Activated naive CD8-positive, alpha-beta T cell treated with anti-CD3 and anti-CD28 coated beads, Interleukin-2, amount 10 ng/mL, durations not matched to agents 7 days and 5 days (primary cell): ENCODE results near the gene FAM162B. TPM values are rescaled to one million over a fixed set of nuclear protein-coding genes. Genes with fewer than 3 reads are reported as not detected.

Experiments
- ATAC-seq: fragments of 150-1000 bp; cut with Tn5 transposase; one replicate; pipeline ENCODE4 v1.10.0; 2021; ENCODE audit warnings: low read depth, moderate library complexity
- POLR2A ChIA-PET: fragments of 350-600 bp; sonication (Branson Sonifier 250); formaldehyde crosslinking; loops from one replicate; lab custom pipeline; 2021; ENCODE audit warnings: antibody characterized with exemption; lab: Charles Lee
- DNase-seq: peaks from one replicate; pipeline ENCODE4 v3.0.0; 2021
- H3K27ac Mint-ChIP-seq: one replicate; pipeline ENCODE4 v1.8.0; 2022; ENCODE audit warnings: mild to moderate bottlenecking, mixed read lengths
- H3K27me3 Mint-ChIP-seq: one replicate; pipeline ENCODE4 v1.8.0; 2022; ENCODE audit warnings: mild to moderate bottlenecking, moderate library complexity, mixed read lengths
- H3K36me3 Mint-ChIP-seq: one replicate; pipeline ENCODE4 v1.8.0; 2021; ENCODE audit warnings: mild to moderate bottlenecking, mixed read lengths
- H3K4me1 Mint-ChIP-seq: one replicate; pipeline ENCODE4 v1.8.0; 2021; ENCODE audit warnings: mixed read lengths
- H3K4me3 Mint-ChIP-seq: one replicate; pipeline ENCODE4 v1.8.0; 2022; ENCODE audit warnings: mild to moderate bottlenecking, moderate library complexity, mixed read lengths
- H3K9me3 Mint-ChIP-seq: one replicate; pipeline ENCODE4 v1.8.0; 2021; ENCODE audit warnings: mixed read lengths
- total RNA-seq, 2 experiments: library from RNA; stranded (reverse); gene quantifications; one replicate each; pipeline ENCODE4 v1.2.3, GENCODE V29; 2021

The FAM162B gene
- not detected for total RNA-seq

DNA sequence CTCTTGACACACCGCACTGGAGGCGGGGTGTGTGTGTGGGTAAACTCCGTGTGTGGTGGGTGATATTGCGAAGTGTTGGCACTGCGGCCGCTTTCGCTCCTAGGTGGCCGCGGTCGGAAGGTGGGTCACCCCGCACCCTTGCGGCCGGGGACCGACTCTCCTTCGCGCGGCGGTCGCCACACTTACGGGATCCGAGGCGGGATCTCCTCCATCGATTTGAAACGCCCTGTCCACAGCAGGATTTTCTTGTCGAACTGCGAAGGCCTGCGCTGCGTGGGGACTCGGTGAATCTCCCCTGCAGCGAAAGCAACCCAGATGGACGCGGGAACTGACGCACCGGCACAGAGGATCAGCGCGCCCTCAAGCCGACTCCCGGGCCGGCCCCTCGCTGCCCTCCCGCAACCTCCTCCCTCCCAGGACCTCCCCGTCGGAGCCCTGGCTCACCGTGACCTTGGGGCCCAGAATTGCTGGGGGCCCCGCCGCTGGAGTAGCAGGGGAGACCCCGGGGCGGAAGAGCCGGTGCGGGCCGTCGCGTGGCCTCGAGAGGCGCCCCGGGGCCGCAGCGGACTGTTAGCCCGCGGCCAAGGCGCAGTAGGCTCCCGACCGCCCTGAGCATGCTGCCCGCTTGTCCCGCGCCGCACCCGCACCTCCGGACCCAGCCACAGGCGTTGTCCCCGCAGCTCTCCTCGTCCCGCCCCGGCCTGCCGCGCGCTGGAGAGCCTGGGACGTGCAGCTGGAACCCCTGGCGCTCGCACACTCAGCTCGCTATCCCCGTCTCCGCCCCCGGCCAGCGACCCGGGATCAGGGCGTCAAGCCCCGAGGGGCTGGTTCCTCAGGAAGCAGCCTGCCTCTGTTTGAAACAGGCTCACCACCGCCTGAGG lies at the start of gene FAM162B:
FAM162B (minus strand) TSS at position 759 of the 881 bp plus-strand sequence; CDS start at position 616, 143 bp downstream.
- POLR2A ChIA-PET: no interaction called here
- H3K36me3 Mint-ChIP-seq: no peaks in the 10 kb centered on the region
- DNase-seq (peak; percentile 36), ATAC-seq (peak; percentile 66)
- no peak within 1 kb of the TSS for H3K27ac Mint-ChIP-seq
- no peaks in the 10 kb centered on the region for H3K9me3 Mint-ChIP-seq
- H3K4me1 Mint-ChIP-seq: peaks cover 4% of the 10 kb centered on the region
- H3K27me3 Mint-ChIP-seq: peaks cover 64% of the 10 kb centered on the region
- peak within 1 kb of the TSS; percentile 80 for H3K4me3 Mint-ChIP-seq

DNA sequence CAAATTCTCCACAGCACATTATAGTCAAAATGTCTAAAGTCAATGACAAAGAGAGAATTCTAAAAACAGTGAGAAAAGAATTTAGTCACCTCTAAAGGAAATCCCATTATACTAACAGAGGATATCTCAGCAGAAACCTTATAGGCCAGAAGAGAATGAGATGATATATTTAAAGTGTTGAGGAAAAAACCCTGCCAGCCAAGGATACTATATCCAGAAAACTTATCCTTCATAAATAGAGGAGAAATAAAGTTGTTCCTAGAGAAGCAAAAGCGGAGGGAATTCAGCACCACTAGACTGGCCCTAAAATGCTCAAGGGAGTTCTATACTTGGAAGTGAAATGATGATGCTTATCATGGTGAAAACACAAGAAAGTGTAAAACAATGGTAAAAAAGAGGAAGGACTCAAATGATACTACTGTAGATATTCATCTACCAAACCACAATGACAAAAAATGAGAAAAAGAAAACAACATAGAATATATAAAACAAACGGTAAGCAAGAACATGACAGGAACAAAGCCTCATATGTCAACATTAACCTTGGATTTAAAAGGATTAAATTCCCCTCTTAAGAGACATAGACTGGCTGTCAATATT lies 46.6 kb upstream of the FAM162B start:
- H3K27me3 Mint-ChIP-seq: peaks cover 2% of the 10 kb centered on the region
- H3K27ac Mint-ChIP-seq: no peak overlapping the region
- POLR2A ChIA-PET: no interaction called here
- H3K4me3 Mint-ChIP-seq: no peak overlapping the region
- DNase-seq (no peak), ATAC-seq (no peak)
- H3K36me3 Mint-ChIP-seq: no peaks in the 10 kb centered on the region
- no peaks in the 10 kb centered on the region for H3K4me1 Mint-ChIP-seq
- H3K9me3 Mint-ChIP-seq: no peaks in the 10 kb centered on the region

DNA sequence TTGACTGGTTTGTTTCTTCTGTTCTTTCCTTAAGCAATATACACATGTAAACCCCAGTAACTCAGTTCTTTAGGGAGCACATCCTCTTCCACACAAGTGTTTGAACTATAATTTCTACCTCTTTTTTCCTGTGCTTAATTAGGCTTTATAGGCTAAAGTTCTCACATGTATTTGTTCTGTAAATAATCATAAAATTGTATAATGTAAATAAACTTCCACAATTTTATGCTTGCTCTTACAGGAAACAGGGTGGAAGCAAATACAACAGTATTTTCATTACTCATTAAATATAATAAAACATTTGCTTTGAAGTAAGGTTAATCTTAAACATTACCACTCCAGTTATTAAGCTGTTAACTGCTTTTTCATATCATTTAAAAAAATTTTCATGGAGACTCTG lies 36.5 kb upstream of the FAM162B start:
- Mint-ChIP-seq H3K27ac (no peak overlapping the region), H3K27me3 (peaks cover 6% of the 10 kb centered on the region), H3K4me1 (no peaks in the 10 kb centered on the region), H3K36me3 (no peaks in the 10 kb centered on the region), H3K9me3 (no peaks in the 10 kb centered on the region), H3K4me3 (no peak overlapping the region)
- ATAC-seq (no peak), DNase-seq (no peak)
- POLR2A ChIA-PET: no interaction called here

DNA sequence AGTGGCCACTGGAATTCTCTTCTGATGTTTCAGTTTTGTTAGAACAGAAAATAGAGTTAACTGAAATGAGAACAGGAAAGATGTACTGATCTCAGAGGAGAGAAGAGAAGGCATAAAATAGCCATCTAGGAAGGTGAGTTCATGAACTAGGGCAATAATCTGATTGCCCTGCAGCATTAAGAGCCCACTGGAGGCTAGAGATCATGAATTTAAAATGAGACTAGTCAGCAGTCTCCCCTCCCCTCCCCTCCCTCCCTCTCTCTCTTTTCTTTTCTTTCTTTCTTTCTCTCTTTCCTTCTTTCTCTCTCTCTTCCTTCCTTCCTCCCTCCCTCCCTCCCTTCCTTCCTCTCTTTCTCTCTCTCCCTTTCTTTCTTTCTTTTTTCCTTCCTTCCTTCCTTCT lies 34.4 kb upstream of the FAM162B start:
- ATAC-seq (no peak), DNase-seq (no peak)
- H3K4me1 Mint-ChIP-seq: no peaks in the 10 kb centered on the region
- POLR2A ChIA-PET: no interaction called here
- H3K27me3 Mint-ChIP-seq: peaks cover 9% of the 10 kb centered on the region
- no peaks in the 10 kb centered on the region for H3K9me3 Mint-ChIP-seq
- no peak overlapping the region for H3K4me3 Mint-ChIP-seq
- H3K27ac Mint-ChIP-seq: no peak overlapping the region
- no peaks in the 10 kb centered on the region for H3K36me3 Mint-ChIP-seq

DNA sequence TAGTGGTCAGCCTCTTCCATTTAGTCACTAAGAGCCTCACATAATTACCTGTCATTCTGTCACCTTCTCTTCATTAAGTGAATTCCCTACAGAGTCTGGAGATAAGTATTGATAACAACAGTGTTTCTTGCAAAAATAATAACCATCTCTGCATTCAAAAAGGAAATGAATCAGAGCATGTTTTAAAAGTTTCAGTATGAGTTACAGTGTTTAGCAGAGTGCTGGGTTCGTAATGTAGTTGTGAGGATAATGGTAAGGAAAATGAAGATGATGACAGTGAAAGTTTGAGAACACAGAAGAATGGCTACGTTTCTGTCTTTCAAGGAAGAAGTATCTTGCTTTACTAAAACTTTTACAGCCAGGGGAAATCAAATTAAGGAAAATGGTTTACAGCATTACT lies 32.1 kb upstream of the FAM162B start:
- Mint-ChIP-seq H3K4me1 (no peaks in the 10 kb centered on the region), H3K27me3 (peaks cover 9% of the 10 kb centered on the region), H3K36me3 (no peaks in the 10 kb centered on the region), H3K9me3 (no peaks in the 10 kb centered on the region), H3K27ac (no peak overlapping the region), H3K4me3 (no peak overlapping the region)
- ATAC-seq (no peak), DNase-seq (no peak)
- POLR2A ChIA-PET: no interaction called here

DNA sequence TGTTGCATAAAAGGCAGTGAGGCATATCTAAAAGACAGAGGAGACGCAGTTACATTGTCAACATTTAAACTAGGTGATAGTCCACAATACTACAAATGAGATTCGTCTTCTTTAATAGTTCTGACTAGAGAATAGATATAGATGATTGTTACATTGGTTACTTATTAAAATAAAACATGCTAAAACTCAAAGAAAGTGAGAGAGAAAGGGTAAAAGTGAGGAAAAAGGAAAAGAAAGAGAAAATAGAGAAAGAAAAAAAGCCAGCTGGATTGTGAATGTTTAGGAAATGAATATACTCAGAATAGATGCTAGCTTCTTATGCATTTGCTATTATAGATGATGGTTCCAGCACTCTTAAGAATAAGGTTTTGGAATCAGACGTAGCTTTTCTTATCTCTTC lies 27.7 kb upstream of the FAM162B start:
- H3K36me3 Mint-ChIP-seq: no peaks in the 10 kb centered on the region
- no peak overlapping the region for H3K4me3 Mint-ChIP-seq
- H3K27me3 Mint-ChIP-seq: peaks cover 2% of the 10 kb centered on the region
- POLR2A ChIA-PET: no interaction called here
- no peak overlapping the region for H3K27ac Mint-ChIP-seq
- DNase-seq (no peak), ATAC-seq (no peak)
- no peaks in the 10 kb centered on the region for H3K9me3 Mint-ChIP-seq
- H3K4me1 Mint-ChIP-seq: no peaks in the 10 kb centered on the region

DNA sequence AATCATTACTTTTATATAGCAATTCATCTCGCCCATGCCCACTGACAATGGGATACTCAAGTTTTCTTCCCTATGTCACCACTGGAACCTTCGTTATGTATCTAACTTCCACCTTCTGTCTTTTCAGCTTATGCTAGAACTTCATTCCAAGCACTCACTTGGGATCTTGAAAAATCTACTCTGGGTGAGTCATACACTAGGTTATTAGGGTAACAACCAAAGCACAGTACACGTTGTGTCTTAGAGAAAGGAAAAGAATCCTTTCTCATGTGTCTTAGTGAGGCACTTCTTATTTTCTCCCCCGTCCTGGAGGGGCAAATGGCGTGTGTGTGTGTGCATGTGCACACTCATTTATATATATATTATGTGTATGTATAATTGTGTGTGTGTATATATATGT lies 18.3 kb upstream of the FAM162B start:
- H3K27ac Mint-ChIP-seq: no peak overlapping the region
- H3K4me1 Mint-ChIP-seq: no peaks in the 10 kb centered on the region
- no peaks in the 10 kb centered on the region for H3K36me3 Mint-ChIP-seq
- POLR2A ChIA-PET: no interaction called here
- DNase-seq: no peak
- ATAC-seq: no peak
- no peaks in the 10 kb centered on the region for H3K9me3 Mint-ChIP-seq
- no peak overlapping the region for H3K4me3 Mint-ChIP-seq
- H3K27me3 Mint-ChIP-seq: peaks cover 8% of the 10 kb centered on the region

DNA sequence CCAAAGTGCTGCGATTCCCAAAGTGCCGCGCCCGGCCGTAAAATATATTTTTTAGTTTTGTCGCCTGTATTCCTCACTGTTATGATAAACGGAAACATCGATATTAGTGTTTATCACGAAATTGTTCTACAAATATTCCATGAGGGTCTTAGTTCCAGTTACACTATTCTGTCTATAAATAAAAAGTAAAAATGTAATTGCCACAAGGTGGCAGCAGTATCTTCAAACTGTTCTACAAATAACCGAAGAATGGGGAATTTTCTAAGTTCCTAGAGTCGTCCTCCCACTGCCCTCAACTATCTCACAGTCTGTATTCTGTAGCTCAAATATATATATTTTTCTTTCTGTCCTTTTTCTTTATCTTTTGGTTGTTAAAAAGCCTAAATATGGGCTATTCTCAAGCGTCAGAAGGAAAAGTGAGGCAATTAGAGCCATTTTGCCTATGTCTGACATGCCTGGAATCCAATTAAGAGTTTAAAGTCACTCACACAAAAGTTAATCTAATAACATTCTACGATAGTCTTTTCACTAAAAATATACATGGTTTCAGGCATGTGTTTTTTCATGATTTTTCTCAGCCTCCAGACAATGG lies 14.2 kb upstream of the FAM162B start:
- Mint-ChIP-seq H3K4me1 (no peaks in the 10 kb centered on the region), H3K4me3 (no peak overlapping the region), H3K9me3 (no peaks in the 10 kb centered on the region), H3K27me3 (peaks cover 11% of the 10 kb centered on the region), H3K36me3 (no peaks in the 10 kb centered on the region), H3K27ac (no peak overlapping the region)
- POLR2A ChIA-PET: no interaction called here
- DNase-seq: no peak
- no peak for ATAC-seq

DNA sequence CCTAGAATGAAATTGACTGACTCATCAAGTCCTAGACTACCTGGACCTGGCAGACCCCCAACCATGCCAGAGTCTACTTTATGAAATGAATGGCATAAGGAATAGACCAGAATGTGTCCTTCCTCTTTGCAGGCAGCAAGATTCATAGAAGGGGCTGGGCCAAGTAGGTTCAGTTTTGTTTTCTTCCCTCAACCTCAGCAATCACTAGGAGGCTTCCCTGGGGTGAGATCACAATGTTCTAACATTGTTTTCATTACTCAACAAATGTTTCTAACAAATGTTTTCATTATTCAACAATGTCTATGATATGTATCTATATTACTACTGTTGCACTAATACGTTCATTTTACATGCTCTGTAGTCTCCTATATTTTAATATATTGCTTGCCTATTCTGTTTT lies 8.4 kb upstream of the FAM162B start:
- Mint-ChIP-seq H3K9me3 (no peaks in the 10 kb centered on the region), H3K27ac (no peak overlapping the region), H3K4me1 (no peaks in the 10 kb centered on the region), H3K36me3 (no peaks in the 10 kb centered on the region), H3K4me3 (no peak overlapping the region), H3K27me3 (peaks cover 14% of the 10 kb centered on the region)
- no peak for ATAC-seq
- no peak for DNase-seq
- POLR2A ChIA-PET: no interaction called here

DNA sequence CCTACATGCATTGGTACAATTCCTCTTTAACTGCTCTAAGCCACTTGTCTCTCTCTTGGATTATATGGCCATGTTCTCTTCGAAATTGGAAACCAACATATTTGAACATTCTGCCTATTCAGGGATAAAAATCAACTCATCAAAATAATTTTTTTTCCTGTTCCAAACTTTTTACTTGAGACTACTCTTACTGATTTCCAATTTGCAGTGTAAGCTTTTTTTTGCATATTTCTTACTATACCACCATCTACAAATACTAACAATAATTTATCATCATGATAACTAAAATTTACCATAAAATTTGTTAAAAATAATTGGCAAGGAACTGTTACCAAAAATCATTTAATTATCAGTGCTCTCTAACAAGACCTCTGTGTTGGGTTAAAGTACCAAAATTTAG lies 6.9 kb upstream of the FAM162B start:
- DNase-seq (no peak), ATAC-seq (no peak)
- Mint-ChIP-seq H3K4me1 (no peaks in the 10 kb centered on the region), H3K4me3 (no peak overlapping the region), H3K27ac (no peak overlapping the region), H3K27me3 (peaks cover 21% of the 10 kb centered on the region), H3K36me3 (no peaks in the 10 kb centered on the region), H3K9me3 (no peaks in the 10 kb centered on the region)
- POLR2A ChIA-PET: no interaction called here

DNA sequence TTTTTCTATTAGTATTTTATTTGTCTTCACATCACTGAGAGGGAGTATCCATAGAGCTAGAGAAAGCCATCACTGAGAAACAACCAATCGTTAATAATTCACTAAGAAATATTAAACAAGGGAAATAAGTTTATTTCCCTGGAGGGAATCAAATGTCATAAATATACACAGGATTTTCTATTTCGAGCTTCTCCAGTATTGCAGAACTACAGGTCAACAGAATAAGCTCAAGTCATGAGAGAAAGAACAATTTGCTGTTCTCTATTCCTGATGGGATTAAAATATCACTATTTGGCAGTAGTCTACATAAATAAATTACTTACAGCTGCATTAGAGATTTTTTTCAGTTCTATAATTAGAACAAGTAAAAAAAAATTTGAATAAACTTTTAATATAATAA lies 2.2 kb upstream of the FAM162B start:
- Mint-ChIP-seq H3K9me3 (no peaks in the 10 kb centered on the region), H3K36me3 (no peaks in the 10 kb centered on the region), H3K27ac (no peak overlapping the region), H3K4me1 (peaks cover 4% of the 10 kb centered on the region), H3K4me3 (no peak overlapping the region), H3K27me3 (peaks cover 61% of the 10 kb centered on the region)
- POLR2A ChIA-PET: no interaction called here
- DNase-seq (no peak), ATAC-seq (no peak)

DNA sequence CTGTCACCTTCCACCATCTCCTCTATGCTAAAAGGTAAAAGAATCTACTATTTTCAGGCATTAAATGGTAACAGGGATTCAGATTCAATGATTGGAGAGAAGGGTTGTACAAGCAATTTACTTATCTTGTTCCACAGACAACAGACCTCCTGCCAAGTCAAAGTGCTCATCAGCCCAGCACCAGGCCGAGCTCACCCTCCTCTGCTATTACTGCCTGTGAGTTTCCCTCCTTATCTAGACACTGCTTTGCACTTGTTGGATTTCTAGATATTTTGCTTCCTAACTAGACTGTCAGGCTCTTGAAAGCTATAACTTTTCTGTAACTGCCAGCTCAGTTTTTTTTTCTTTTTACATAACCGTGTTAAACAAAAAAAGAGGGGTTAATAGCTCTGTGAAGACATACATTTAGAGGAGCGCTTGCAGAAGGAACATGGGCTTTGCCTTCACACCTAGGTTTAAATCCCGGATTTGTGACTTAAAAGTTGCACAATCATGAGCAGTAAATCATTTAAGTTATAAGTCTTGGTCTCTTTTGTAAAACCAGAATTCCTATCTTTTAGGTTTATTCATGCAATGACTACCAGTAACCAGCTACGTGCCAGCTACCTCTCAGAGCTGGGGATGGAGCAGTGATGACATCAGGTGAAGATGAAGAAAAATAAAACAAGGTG lies 1.1 kb upstream of the FAM162B start:
- Mint-ChIP-seq H3K4me3 (peak overlapping the region; percentile 80), H3K27ac (no peak overlapping the region), H3K9me3 (no peaks in the 10 kb centered on the region), H3K36me3 (no peaks in the 10 kb centered on the region), H3K4me1 (peaks cover 4% of the 10 kb centered on the region), H3K27me3 (peaks cover 64% of the 10 kb centered on the region)
- POLR2A ChIA-PET: no interaction called here
- DNase-seq: no peak
- ATAC-seq: no peak

DNA sequence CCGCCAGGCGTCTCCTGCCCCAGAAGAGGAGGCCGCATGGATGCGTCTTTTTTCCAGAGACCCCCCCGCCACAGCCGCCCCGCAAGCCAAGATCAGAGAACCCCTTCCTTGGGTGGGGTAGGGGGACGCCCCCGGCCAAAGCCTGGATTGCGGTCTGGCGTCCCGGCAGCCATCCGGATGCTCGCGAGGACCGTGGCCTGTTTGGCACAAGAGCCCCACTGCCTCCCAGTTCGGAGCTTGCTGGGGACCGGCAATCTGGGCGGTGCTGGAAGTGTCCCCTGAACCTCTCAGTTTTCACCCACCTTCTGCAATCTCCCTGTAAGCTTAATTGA lies 924 bp downstream of the FAM162B start:
- POLR2A ChIA-PET: no interaction called here

More for the DNA sequence above, 924 bp downstream of the FAM162B start:
- Mint-ChIP-seq H3K9me3 (no peaks in the 10 kb centered on the region), H3K27ac (no peak overlapping the region), H3K27me3 (peaks cover 67% of the 10 kb centered on the region), H3K4me1 (peaks cover 4% of the 10 kb centered on the region), H3K36me3 (no peaks in the 10 kb centered on the region), H3K4me3 (peak overlapping the region; percentile 61)
- DNase-seq: no peak
- ATAC-seq: peak; percentile 24
